NOMO-1 (cell line): ENCODE data around the gene CD3D.
"Not testable (repeated sequence)": the region's sequence is repeated elsewhere in the genome, so short reads cannot be mapped to it uniquely, and the experiment has no call there.

Experiments
- DNase-seq, 2 experiments: peaks; one replicate each; lab custom pipeline; 2025; ENCODE audit not compliant: unreplicated experiment in 2 of 2; lab: John Stamatoyannopoulos, UW

CD3D gene

GRCh38 chr11:118339281-118339961 is 3.1 kb downstream of the CD3D start:
- DNase-seq = no peak

- no peak for DNase-seq
These were observed 3.9 kb downstream of the CD3D start for GRCh38 chr11:118338637-118339061.

GRCh38 chr11:118334745-118335144 is 7.8 kb downstream of the CD3D start:
- DNase-seq = no peak

GRCh38 chr11:118328745-118329144 is 13.8 kb downstream of the CD3D start:
- no peak for DNase-seq

GRCh38 chr11:118325283-118325682 is 17.2 kb downstream of the CD3D start:
- no peak for DNase-seq

GRCh38 chr11:118322721-118323120 is 19.8 kb downstream of the CD3D start:
- DNase-seq = no peak

- DNase-seq = peak; percentile 17 to 53
These were observed 21.0 kb downstream of the CD3D start for GRCh38 chr11:118321386-118322082.

- DNase-seq = no peak
These were observed 22.0 kb downstream of the CD3D start for GRCh38 chr11:118320515-118320914.

- DNase-seq = peak; percentile 77 to 82
These were observed 23.2 kb downstream of the CD3D start for GRCh38 chr11:118319337-118319707.

- DNase-seq = peak; percentile 16 to 55
These were observed 23.7 kb downstream of the CD3D start for GRCh38 chr11:118318581-118319336.

GRCh38 chr11:118318124-118318523 is 24.4 kb downstream of the CD3D start:
- no peak for DNase-seq

GRCh38 chr11:118314988-118315411 is 27.5 kb downstream of the CD3D start:
- DNase-seq = no peak

GRCh38 chr11:118313242-118313641 is 29.3 kb downstream of the CD3D start:
- DNase-seq = no peak

- no peak for DNase-seq
These were observed 30.2 kb downstream of the CD3D start for GRCh38 chr11:118312328-118312727.

- no peak for DNase-seq
These were observed 31.0 kb downstream of the CD3D start for GRCh38 chr11:118311518-118311917.

- no peak for DNase-seq
These were observed 31.6 kb downstream of the CD3D start for GRCh38 chr11:118310781-118311485.

- DNase-seq = no peak
These were observed 32.2 kb downstream of the CD3D start for GRCh38 chr11:118310271-118310670.

GRCh38 chr11:118308995-118309528 is 33.4 kb downstream of the CD3D start:
- not testable (repeated sequence) for DNase-seq

GRCh38 chr11:118306556-118306955 is 35.9 kb downstream of the CD3D start:
- no peak for DNase-seq

GRCh38 chr11:118305726-118306125 is 36.8 kb downstream of the CD3D start:
- no peak for DNase-seq
